ENCODE data around the gene FBP2.

DNA sequence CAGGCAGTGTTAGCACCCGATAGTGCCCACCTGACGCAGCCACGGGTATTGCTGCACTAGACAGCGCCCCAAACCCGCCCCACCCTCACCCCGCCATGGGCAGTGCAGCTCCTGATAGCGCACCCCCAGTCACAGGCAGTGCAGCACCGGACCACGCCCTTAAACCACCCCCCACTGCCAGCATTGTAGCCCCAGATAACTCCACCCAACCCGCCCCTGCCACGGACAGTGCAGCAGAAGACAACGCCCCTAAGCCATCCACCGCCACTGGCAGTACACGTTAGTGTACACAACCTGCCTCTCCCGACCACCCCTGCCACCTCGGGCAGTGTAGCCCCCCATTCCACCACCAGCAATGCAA lies 39.6 kb downstream of the FBP2 start:
- TF ChIP-seq, protein P1, sequence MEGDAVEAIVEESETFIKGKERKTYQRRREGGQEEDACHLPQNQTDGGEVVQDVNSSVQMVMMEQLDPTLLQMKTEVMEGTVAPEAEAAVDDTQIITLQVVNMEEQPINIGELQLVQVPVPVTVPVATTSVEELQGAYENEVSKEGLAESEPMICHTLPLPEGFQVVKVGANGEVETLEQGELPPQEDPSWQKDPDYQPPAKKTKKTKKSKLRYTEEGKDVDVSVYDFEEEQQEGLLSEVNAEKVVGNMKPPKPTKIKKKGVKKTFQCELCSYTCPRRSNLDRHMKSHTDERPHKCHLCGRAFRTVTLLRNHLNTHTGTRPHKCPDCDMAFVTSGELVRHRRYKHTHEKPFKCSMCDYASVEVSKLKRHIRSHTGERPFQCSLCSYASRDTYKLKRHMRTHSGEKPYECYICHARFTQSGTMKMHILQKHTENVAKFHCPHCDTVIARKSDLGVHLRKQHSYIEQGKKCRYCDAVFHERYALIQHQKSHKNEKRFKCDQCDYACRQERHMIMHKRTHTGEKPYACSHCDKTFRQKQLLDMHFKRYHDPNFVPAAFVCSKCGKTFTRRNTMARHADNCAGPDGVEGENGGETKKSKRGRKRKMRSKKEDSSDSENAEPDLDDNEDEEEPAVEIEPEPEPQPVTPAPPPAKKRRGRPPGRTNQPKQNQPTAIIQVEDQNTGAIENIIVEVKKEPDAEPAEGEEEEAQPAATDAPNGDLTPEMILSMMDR (IDR thresholded peaks at IDR 0.05; ENCODE audit: insufficient read depth, low read length, poor library complexity, severe bottlenecking), result no peak
- no peak for TF ChIP-seq EZH2phosphoT487 (conservative IDR thresholded peaks at IDR 0.05; ENCODE audit: low read length)

Data from SU-DHL-6 (cell line).